GM21576 (cell line): ENCODE data around the gene PPP4R3B.
"Not testable (repeated sequence)": the region's sequence is repeated elsewhere in the genome, so short reads cannot be mapped to it uniquely, and the experiment has no call there.

Experiments used
- ATAC-seq: cut with Tn5 transposase; IDR thresholded peaks from one replicate; pipeline ENCODE4 v1.9.1; 2021; ENCODE audit warnings: mild to moderate bottlenecking, moderate library complexity; ENCODE audit not compliant: unreplicated experiment

PPP4R3B gene

DNA sequence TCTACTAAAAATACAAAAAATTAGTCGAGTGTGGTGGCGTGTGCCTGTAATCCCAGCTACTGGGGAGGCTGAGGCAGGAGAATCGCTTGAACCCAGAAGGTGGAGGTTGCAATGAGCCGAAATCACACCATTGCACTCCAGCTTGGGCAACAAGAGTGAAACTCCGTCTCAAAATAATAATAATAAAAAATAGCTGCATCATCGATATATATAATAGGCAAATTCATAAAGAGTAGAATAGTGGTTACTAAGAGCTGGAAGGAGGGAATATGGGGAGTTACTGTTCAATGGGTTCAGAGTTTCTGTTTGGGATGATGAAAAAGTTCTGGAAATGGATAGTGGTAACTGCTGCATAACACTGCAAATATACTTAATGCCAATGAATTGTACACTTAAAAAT lies 20.6 kb downstream of the PPP4R3B start:
- not testable (repeated sequence) for ATAC-seq

DNA sequence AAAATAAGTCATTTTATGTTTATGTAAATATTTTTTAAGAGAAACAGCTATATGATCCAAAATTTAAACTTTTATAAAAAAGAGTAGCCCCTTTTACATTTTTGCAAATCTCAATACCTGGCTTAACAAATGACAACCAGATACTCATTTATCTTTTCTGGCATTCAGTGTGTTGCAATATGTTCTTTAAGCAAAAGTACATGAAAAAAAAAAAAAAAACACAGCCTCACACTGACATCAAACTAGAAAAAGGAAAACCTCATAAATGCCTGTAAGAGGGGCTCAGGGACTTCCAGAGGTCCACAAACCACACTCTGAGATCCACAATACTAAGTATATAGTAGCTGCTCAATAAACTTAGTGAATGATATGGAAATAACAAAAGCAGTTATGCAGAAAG lies 21.9 kb downstream of the PPP4R3B start:
- no peak for ATAC-seq

DNA sequence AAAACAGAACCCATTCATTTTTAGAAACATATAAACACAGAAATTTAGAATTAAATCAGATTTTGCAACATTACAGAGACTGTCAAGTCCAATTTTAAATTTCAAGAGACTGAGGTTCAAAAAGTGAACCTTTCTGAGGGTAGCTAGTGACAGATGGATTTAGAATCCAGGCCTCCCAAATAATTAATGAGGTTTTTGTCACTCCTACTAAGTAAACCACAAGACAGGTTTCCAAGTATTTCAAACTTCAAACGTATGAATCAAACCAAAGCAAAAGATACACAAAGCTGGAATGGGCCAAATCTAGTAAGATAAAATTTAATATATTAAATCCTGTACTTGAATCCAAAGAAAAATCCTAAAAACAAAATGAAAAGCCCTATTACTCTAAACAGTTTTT lies 25.3 kb downstream of the PPP4R3B start:
- no peak for ATAC-seq

DNA sequence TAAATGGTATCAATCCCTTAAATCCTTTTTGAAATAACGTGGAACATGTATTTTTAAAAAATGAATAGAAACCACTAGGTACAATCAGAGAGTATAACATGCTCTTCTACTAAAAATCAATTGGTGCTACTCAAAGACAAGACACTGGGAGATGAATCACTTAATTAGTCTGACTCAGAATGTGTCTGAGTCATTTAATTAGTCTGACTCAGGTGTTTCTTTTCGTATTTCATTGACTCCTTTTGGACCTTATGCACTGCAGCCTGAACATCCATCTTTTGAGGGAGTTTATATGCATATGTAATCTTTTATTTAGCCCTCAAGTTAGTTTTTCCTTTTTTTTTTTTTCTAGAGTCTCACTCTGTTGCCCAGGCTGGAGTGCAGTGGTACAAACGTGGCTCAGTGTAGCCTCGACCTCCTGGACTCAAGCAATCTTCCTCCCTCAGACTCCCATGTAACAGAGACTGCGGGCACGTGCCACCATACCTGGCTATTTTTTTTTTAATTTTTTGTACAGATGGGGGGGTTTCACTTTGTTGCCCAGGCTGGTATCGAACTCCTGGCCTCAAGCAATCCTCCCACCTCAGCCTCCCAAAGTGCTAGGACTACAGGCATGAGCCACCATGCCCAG lies 26.5 kb downstream of the PPP4R3B start:
- ATAC-seq, result no peak

DNA sequence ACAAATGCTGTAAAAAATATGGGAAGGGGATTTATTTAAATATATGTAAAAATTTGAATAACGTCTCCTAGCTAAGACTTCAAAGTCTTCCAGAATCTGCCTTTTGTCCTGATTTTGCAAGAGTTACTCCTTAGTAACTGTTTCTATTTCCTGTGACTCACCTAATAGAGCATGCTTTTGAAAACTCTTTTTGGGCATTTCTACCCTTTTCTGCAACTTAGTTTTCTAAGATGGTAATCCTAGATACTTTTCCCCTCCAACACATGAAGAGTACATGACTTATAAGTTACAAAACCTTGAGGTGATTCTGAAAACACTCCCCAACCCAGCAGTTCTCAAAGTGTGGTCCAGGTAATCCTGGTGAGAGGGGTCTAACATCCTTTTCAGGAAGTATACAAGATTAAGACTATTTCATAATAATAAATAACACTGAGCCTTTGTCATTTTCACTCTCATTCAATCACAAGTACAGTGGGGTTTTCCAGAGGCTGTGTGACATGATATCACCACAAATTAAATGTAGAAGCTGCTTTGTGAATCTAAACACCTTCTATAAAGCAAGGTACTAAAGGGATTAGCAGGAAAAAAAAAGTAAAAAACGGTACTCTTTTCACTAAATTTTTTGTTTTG lies 31.9 kb downstream of the PPP4R3B start:
- ATAC-seq, result no peak

DNA sequence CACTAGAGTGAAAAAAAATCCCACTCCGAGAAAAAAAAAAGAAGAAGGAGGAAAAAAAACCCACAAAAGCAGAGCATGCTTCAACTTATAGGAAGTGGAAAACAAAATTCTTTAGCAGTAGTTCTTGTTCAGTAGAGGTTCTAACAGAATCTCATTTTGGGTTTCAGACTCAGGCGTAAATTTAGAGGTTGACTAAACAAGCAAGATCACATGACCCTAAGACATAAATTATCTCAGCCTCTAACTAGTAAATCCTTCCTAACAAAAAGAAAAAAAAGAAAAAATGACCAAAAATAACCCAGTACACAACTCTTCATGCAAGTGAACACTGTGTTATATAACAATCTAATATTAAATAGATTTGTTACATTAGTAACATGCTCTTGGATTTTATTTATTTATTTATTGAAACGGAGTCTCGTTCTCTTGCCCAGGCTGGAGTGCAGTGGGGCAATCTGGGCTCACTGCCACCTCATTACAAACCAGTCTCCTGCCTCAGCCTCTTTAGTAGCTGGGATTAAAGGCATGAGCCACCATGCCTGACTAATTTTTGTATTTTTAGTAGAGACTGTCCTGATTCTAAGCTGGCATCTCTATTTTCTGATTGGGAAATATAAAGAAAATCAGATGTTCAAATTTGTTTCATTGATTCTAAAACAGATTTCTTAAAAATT lies 35.4 kb downstream of the PPP4R3B start:
- ATAC-seq, result no peak

DNA sequence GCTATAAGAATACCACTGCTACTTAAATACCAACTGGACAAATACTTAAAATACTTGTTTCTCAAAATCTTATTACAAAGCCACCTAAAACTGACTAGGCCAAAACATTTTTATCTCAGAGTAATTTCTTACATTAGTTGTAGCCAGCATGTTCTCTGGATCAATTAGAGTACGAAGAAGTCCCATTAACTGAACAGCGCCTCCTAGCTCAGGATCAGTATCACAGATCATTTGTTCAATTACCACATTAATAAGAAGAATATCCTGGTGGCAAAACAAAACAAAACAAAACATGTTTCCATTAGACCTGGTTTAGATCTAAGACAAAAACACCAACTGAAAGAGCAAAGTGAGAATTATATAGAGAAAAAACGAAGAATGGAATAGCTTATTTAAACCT lies 36.0 kb downstream of the PPP4R3B start:
- no peak for ATAC-seq

DNA sequence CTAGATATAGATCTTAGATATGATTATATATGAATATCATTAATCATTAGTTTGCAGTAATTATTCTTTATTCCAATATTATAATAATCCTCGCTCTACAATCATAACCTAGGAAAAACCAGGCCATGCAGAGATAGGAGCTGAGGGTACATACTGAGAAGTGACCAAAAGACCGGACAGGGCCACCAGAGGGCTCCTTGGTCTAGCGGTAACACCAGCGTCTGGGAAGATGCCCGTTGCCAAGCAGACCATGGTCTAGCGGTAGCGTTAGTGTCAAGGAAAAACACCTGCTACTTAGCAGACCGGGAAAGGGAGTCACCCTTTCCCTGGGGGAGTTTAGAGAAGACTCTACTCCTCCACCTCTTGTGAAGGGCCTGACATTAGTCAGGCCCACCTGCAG lies 48.4 kb downstream of the PPP4R3B start:
- ATAC-seq, result not testable (repeated sequence)

DNA sequence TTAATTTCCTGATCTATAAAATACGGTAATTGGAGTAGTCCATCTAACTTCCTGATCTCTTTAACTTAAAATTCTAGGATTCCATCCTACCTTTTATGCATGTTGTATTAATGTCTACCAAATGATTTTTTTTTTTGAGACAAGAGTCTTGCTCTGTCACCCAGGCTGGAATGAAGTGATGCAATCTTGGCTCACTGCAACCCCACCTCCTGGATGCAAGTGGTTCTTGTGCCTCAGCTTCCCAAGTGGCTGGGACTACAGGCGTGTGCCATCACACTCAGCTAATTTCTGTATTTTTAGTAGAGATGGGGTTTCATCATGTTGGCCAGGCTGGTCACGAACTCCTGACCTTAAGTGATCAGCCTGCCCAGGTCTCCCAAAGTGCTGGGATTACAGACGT lies 50.1 kb downstream of the PPP4R3B start:
- ATAC-seq, result no peak

DNA sequence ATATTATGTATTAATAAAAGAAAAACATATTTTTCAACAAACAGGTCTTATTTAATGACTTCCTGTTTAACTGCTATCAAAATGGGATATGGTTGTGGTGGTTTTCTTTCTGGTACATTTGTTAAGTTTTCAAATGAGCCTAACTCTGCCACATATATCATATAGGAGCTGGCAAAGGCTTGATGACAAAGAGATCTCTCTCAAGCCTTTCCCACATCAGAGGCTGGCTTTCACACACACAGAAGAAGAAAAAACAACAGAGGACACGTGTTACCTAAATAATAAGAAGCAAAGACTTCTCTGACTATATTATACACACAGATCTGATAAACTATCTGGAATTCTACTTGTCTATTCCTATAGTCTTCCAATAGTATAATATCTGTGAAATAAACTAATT lies 51.8 kb downstream of the PPP4R3B start:
- no peak for ATAC-seq

DNA sequence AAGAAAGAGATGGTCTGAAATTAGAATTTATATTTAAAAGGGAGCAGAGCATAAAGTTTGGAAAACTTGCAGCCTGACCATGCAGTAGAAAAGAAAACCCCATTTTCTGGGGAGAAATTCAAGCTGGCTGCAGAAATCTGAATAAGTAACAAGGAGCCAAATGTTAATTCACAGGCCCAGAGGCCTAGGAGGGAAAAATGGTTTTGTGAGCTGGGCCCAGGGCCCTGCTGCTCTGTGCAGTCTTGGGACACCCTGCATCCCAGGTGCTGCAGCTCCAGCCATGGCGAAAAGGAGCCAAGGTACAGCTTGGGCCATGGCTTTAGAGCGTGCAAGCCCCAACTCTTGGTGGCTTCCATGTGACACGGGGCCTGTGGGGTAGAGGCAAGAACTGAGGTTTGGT lies 56.6 kb downstream of the PPP4R3B start:
- ATAC-seq, result no peak

DNA sequence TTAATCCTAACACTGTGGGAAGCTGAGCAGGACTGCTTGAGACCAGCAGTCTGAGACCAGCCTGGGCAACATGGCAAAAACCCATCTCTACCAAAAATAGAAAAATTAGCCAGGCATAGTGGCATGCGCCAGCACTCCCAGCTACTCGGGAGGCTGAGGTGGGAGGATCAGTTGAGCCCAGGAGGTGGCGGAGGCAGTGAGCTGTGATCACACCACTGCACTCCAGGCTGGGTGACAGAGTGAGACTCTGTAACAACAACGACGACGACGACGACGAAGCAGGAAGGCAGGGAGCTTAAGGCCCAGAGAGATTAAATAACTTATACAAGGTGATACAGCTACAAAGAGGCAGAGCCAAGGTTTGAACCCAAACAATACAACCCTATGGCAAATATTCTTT lies 60.6 kb downstream of the PPP4R3B start:
- ATAC-seq, result no peak

DNA sequence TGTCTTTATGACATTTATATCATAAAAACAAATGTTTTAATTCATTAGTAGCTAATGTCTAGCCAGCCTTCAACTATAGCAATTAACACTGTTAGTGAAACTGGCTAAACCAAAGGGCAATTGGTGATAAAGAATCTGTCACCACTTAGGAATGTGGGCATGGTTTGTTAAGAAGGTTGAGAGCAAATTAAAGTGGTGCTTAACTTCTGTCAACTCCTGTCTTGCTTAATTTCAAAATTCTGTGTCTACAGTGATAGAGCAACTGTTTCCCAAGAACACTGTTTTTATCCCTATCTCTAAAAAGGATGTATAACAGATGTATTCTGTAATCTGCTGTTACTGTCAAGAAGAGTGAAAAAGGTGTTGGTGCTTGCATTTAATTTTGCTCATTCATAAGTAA lies 61.4 kb downstream of the PPP4R3B start:
- ATAC-seq, result no peak

DNA sequence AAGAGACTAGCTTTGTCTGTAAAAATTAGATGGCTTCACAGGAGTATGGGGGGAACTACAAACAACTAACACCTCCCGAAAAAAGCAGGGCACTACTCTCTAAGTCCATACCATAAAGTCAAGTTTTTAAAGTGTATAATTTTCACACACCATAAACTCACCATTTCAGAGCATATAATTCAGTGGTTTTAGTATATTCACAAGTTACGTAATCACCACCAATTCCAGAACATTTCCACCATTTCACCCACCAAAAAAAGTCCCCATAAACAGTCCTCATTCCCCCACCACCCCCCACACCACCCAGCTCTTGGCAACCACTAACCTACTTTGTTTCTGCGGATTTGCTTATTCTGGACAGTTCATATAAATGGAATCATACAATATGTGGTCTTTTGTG lies 64.1 kb downstream of the PPP4R3B start:
- no peak for ATAC-seq

DNA sequence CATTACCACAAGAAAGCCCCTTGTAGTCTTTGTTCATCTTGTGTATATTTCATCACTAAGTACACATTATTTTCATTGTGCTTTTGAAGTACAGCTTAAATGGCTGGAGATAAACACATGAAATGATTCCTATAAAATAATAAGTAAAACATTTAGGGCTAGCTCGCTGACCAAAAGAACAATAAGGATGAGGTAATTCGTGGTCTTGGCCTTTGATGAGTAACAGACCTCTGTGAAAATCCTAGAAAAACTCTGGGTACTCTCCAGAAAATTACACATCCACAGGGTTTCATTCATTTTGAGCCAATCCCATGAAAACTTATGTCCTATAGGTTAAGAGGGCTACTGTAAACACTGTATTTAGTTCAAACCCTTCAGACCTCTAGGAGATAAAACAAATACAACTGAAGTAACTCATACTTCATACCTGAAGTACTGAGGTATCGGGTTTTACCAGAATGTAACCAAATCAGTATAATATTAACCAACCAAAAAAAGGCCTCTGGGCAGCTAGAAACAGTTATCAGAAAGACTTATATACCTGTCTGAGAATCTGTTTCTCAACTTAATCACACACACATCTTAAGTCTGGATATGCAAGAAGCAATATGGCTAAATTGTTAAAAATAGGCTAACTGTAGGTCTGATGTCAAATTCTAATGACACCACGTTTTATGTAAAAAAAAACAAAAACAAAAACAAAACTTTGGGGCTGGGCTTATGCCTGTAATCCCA lies 66.9 kb downstream of the PPP4R3B start:
- ATAC-seq, result no peak

DNA sequence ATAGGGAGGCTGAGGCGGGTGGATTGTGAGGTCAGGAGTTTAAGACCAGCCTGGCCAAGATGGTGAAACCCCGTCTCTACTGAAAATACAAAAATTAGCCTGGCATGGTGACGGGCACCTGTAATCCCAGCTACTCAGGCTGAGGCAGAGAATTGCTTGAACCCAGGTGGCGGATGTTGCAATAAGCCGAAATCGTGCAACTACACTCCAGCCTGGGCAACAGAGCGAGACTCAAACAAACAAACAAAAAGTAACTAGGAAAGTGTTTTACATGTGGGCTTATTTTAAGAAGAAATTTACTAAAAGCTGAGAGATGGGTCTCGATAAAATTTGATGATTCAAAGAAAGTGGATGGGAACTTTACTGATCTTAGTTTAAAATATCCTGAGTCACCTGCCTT lies 69.7 kb downstream of the PPP4R3B start:
- not testable (repeated sequence) for ATAC-seq

DNA sequence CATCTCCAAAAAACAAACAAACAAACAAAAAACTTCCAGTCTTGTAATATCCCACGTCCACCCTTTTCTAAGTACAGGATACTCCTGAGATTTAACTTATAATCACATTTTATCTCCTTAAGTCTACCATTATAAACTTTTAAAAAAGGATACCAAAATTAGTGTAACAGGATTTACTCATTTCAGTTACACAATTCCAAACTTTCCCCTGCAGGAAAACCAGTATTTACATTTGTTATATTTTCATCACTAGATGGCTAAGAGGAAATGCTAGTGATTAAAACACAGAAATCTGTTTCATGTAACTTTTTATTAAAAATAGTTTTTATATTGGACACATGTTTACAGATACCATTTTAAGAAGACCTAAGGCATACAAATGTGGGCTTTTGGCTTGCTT lies 70.4 kb downstream of the PPP4R3B start:
- ATAC-seq, result no peak

DNA sequence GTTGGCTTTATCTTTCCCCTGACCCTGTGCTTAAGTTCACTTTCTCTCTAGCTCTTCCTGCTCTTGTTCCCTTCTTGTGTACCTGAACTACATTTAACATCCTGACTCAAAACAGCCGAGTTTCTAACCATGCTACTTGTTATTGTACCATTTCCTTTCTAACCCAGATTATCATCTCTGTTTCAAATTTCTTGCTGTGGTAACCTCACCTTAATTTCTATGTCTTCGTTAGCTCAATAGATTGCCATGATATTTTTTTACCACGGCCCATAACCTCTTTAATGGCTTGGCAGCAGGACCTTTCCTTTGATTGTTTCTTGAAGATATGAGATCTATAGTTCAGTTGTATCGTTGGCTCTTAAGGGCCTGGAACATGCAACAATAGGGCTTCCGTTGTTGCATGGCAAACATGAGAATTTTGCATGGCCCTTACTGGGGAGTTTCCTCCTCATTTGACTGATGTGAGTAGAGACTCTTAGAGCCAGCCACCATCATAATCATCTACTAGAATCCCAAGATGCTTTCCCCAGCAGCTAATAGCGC lies 86.8 kb downstream of the PPP4R3B start:
- ATAC-seq, result no peak

DNA sequence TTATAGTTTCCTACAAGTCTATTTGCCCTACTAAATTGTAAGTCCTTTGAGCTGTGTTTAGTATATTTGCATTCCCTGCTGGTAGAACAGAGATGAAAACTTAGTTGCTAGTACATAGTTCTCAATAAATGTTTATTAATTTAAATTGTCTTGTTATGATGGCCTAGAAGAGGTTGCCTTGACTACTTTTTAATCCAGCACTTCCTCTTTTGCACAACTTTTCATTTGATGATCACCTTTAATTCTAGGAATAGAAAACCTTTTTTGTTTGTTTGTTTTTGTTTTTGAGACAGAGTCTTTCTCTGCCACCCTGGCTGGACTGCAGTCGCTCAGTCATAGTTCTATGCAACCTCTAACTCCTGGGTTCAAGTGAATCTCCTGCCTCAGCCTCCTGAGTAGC lies 91.2 kb downstream of the PPP4R3B start:
- ATAC-seq, result no peak

DNA sequence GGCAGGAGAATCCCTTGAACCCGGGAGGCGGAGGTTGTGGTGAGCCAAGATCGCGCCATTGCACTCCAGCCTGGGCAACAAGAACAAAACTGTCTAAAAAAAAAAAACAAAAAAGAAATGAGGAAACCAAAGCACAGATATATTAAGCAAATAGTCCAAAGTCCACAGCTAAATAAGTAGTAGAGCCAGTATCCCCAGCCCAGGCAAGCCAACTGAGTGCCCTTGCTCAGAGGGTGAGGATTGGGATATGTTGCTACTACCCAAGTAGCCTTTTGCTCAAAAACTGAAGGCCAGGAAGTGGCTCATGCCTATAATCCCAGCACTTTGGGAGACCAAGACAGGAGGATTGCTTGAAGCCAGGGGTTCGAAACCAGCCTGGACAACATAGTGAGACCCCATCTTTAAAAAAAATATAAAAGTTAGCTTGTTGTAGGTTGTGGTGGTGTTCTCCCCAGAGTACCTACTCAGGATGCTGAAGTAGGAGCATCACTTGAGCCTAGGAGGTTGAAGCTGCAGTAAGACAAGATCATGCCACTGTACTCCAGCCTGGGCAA lies 92.5 kb downstream of the PPP4R3B start:
- ATAC-seq, result no peak
